Effector memory CD4-positive, alpha-beta T cell (primary cell): ENCODE results near the gene AQP6.

ENCODE experiments used
- DNase-seq, 3 donors: peaks; one replicate each; pipeline ENCODE4 v3.0.0-alpha.2; 2020
- H3K27ac ChIP-seq: 2 replicates; pipeline ENCODE4 v1.7.0; 2013; ENCODE audit warnings: mild to moderate bottlenecking, low read length, moderate library complexity; ENCODE audit not compliant: insufficient read depth, poor library complexity, severe bottlenecking
- H3K27me3 ChIP-seq: replicated peaks from 2 replicates; pipeline ENCODE4 v1.7.0; 2013; ENCODE audit warnings: mild to moderate bottlenecking, low read length; ENCODE audit not compliant: insufficient read depth, control insufficient read depth, poor library complexity, severe bottlenecking
- H3K36me3 ChIP-seq: 2 replicates; pipeline ENCODE4 v1.7.0; 2013; ENCODE audit warnings: mild to moderate bottlenecking, low read length, moderate library complexity; ENCODE audit not compliant: control insufficient read depth, insufficient read depth
- H3K4me1 ChIP-seq: 2 replicates; pipeline ENCODE4 v1.7.0; 2013; ENCODE audit warnings: low read length, mild to moderate bottlenecking; ENCODE audit not compliant: control insufficient read depth, insufficient read depth, poor library complexity, severe bottlenecking
- H3K4me3 ChIP-seq: 2 replicates; pipeline ENCODE4 v1.7.0; 2013; ENCODE audit warnings: low read length, low read depth, mild to moderate bottlenecking; ENCODE audit not compliant: insufficient read depth, poor library complexity, severe bottlenecking
- H3K9me3 ChIP-seq: 2 replicates; pipeline ENCODE4 v1.7.0; 2013; ENCODE audit warnings: mild to moderate bottlenecking, low read length, moderate library complexity; ENCODE audit not compliant: control insufficient read depth
- total RNA-seq, 3 donors: gene quantifications; one replicate each; lab custom pipeline; 2026; lab: John Stamatoyannopoulos, UW

AQP6 gene, protein sequence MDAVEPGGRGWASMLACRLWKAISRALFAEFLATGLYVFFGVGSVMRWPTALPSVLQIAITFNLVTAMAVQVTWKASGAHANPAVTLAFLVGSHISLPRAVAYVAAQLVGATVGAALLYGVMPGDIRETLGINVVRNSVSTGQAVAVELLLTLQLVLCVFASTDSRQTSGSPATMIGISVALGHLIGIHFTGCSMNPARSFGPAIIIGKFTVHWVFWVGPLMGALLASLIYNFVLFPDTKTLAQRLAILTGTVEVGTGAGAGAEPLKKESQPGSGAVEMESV
- 0 to 0.09 (median 0) reads per million in 3 donors for total RNA-seq

DNA sequence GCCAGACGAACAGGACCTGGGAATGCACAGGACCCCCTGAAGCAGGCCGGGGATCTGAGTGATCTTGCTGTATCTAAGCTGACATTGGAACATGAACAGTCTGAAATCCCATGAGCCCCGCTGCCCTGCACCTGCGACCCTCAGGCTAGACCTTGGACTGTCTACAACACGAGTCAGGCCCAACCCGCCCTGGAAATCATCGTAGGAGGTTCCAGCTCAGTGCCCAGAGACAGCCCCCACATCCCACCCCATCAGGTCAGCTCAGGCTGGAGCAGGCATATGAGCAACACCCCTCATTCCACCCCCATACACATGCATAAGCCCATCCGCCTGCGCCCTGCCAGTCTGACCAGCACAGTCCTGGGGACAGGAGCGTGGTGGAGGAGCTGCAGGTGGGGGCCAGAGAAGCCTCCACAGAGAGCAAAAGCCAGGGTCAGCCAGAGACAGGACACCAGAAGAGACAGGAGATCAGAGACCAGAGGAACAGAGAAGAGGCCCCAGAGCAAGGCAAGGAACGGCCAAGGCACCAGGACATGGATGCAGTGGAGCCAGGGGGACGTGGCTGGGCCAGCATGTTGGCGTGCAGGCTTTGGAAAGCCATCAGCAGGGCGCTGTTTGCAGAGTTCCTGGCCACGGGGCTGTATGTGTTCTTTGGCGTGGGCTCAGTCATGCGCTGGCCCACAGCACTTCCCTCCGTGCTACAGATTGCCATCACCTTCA, at the start of gene AQP6:
AQP6 (plus strand) TSS at position 307 of the 720 bp plus-strand sequence; CDS start at position 534, 227 bp downstream.
- DNase-seq = no peak
- Histone ChIP-seq H3K9me3 (no peaks in the 10 kb centered on the region), H3K4me3 (no peak within 1 kb of the TSS), H3K27me3 (peaks cover 2% of the 10 kb centered on the region), H3K4me1 (peaks cover 1% of the 10 kb centered on the region), H3K27ac (no peak within 1 kb of the TSS), H3K36me3 (no peaks in the 10 kb centered on the region)

DNA sequence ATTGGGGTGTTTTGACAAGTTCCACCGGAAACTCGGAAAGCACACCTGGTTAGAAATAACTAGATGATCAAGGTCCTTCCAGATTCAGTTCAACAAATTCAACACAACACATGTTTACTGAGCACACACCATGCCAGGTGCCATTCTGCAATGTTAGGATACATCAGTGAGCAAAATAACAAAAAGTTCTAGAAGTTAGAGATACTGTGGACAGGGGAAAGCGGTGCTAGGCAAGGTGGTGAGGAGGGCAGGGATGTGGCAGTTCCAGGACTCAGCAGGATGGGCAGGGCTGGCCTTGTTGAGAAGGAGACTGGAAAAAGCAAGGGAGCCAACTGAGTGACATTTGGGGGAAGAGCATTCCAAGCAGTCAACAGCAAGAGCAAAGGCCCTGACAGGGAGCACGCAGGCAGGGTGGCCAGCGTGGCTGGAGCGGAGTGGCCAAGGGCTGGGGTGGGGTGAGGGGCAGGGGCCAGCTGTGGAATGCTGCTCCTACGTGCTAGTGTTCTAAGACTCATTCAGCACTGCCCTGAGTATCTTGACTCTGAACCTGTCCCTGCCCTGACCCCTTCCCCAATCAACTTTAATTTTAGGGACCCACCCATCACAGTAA, 49.6 kb upstream of the AQP6 start:
- H3K36me3 ChIP-seq = no peaks in the 10 kb centered on the region
- H3K4me1 ChIP-seq = no peaks in the 10 kb centered on the region
- H3K27ac ChIP-seq = no peak overlapping the region
- no peaks in the 10 kb centered on the region for H3K27me3 ChIP-seq
- H3K9me3 ChIP-seq = no peaks in the 10 kb centered on the region
- no peak overlapping the region for H3K4me3 ChIP-seq
- no peak for DNase-seq

DNA sequence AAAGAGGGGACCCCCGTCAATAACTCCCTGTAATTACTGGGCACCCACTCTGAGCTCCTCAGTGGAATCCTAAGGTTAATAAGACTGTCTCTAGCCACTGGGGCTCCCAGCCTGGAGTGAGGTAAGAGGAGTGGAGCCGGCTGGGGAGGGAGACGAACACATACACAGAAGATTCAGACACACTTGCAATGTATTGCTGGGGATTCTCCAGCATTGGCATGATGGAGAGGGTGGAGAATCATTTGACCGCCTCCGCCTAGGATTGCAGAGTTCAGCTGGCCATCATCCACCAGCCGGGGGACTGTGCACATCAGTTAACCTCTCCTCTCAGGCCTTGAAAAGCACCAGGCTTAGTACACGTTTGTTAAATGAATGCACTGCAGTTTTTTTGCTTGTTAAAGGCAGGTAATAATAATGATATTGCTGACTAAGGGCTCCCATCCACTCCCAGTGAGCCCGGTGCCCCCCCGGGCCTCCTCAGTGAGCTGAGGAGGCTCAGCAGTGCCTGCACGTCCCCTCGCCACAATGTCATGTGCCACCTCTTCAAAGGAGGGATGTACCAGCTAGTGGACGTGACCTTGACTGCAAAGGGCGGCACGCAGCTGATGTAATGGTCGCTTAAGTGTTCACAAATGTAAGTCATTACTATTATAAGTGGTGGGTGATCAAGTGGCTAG, 48.7 kb upstream of the AQP6 start:
- Histone ChIP-seq H3K9me3 (no peaks in the 10 kb centered on the region), H3K4me1 (no peaks in the 10 kb centered on the region), H3K27me3 (no peaks in the 10 kb centered on the region), H3K27ac (no peak overlapping the region), H3K36me3 (no peaks in the 10 kb centered on the region), H3K4me3 (no peak overlapping the region)
- no peak for DNase-seq

DNA sequence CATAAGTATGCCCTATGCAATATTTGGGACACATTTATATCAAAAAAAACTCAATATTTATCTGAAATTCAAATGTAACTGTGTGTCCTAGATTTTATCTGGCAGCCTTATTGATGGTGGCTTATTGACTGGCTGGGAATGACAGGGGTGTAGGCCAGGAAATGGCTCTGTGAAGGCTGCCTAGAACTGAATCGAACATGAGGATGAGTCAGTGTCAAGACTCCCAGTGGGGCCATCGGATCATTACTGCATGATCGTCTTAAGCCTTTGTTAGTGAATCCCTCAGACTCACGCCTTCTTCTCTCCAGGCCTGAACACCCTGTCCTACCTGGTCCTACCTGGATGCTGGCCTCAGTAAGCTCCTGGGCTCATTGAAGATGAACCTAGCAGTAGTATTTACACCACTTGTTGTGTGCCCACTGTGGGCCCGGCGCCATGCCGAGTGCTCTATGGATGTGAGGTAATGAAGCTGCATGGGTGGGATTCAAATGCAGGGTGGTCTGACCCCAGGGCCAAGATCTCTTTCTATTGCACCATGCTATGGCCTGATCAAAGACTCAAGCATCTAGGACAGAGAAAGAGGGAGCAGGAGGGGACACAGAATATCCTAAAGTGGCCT, 48.0 kb upstream of the AQP6 start:
- Histone ChIP-seq H3K9me3 (no peaks in the 10 kb centered on the region), H3K27me3 (no peaks in the 10 kb centered on the region), H3K36me3 (no peaks in the 10 kb centered on the region), H3K4me1 (no peaks in the 10 kb centered on the region), H3K4me3 (no peak overlapping the region), H3K27ac (no peak overlapping the region)
- no peak for DNase-seq

DNA sequence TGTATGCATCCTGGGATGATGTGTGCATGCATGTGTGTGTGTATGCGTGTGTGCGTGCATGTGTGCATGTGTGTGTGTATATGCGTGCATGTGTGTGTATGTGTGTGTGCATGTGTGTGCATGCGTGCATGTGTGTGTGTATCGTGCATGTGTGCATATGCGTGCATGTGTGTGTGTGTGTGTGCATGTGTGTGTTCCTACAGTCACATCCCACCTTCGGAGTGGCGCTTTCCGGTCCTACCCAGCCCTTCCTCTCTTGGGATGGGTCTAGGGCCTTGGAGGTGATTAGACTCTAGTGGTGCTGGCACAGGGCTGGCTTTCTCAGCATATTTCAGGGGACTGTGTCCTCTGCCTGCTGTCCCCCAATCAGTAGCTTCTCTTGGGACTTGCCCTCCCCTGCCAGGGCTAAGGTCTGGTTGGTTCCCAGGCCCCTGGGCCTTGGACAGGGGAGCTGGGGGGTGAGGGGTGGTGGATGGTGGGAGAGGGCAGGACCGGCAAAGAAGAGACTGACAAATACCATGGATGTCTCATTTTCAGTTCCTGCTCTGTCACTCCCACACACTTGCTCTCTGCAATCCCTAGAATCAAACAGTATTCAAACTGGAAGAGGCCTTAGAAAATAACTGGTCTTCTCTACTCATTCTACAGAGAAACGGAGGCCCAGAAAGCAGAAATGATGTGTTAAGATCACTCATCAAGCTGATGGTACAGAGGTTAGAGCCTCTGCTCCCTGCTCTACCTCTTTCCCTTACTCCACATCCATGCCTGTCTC, 47.1 kb upstream of the AQP6 start:
- Histone ChIP-seq H3K9me3 (no peaks in the 10 kb centered on the region), H3K4me1 (no peaks in the 10 kb centered on the region), H3K4me3 (no peak overlapping the region), H3K36me3 (no peaks in the 10 kb centered on the region), H3K27ac (no peak overlapping the region), H3K27me3 (no peaks in the 10 kb centered on the region)
- no peak for DNase-seq

DNA sequence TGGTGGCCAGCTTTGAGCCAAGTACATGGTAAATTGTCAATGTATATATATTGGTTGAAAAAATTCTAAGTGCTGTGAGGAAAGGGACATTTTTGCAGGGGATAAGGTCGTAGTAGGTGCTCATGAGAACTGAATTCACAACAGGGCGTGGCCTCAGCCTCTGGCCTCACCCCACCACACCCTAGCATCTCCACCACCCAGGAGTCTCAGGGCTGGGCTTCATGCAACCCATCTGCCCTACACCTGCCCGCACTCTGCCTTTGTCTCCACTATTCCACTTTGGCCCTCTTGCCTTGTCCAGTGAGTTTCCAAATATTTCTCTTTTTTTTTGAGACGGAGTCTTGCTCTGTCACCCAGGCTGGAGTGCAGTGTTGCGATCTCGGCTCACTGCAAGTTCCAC, 44.3 kb upstream of the AQP6 start:
- Histone ChIP-seq H3K9me3 (no peaks in the 10 kb centered on the region), H3K27ac (no peak overlapping the region), H3K36me3 (no peaks in the 10 kb centered on the region), H3K27me3 (no peaks in the 10 kb centered on the region), H3K4me1 (no peaks in the 10 kb centered on the region), H3K4me3 (no peak overlapping the region)
- DNase-seq = no peak

DNA sequence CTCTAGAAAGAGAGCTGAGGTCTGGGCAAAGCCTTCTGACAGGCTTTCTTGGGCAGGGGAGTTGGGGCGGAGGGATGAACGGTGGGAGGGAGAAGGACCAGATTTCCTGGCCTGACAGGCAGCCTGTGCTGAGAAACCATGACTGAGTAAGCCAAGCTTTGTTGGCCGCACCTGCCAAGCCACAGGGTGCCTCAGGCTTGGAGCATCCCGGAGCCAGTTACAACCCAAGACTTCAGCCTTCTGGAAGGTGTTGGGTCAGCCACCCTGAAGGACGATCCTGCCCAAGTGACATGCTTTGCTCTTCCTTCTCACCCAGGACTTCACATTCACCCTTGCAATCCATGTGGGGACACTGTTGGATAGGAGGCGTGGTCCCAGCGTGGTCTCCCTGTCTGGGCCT, 43.2 kb upstream of the AQP6 start:
- H3K4me3 ChIP-seq = no peak overlapping the region
- H3K36me3 ChIP-seq = no peaks in the 10 kb centered on the region
- no peaks in the 10 kb centered on the region for H3K9me3 ChIP-seq
- no peak for DNase-seq
- H3K27ac ChIP-seq = no peak overlapping the region
- H3K4me1 ChIP-seq = no peaks in the 10 kb centered on the region
- no peaks in the 10 kb centered on the region for H3K27me3 ChIP-seq

DNA sequence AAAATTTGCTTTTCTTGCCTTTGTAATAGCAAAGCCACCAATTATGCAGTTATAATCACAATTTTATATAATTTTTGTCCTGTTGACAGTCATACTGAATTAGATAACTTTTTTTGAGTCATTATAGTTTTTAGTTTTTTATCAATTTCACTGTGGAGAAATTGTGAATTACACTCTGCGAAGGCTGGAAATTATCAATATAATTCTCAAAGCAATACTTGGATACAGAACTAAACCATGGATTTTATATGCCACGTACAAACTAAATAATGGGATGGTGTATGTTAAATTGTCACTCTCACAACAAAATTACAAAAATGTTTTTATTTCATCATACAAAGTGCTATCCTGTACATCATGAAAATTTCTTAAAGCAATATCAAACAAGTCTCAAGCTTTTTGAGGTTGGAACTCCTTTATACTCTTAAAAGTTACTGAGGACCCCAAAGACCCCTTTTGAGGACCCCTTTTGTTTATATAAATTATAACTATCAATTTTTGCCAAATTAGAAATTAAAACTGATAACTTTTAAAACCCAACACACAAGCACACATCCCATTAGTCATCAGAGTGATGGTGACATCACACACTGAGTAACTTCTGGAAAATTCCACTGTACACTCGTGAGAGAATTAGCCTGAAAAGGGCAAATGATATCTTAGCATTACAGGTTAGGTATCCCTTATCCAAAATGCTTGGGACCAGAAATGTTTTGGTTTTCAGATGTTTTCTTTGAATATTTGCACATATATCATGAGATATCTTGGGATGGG, 42.0 kb upstream of the AQP6 start:
- H3K9me3 ChIP-seq = no peaks in the 10 kb centered on the region
- H3K4me3 ChIP-seq = no peak overlapping the region
- H3K36me3 ChIP-seq = no peaks in the 10 kb centered on the region
- no peaks in the 10 kb centered on the region for H3K27me3 ChIP-seq
- DNase-seq = no peak
- H3K27ac ChIP-seq = no peak overlapping the region
- no peaks in the 10 kb centered on the region for H3K4me1 ChIP-seq

DNA sequence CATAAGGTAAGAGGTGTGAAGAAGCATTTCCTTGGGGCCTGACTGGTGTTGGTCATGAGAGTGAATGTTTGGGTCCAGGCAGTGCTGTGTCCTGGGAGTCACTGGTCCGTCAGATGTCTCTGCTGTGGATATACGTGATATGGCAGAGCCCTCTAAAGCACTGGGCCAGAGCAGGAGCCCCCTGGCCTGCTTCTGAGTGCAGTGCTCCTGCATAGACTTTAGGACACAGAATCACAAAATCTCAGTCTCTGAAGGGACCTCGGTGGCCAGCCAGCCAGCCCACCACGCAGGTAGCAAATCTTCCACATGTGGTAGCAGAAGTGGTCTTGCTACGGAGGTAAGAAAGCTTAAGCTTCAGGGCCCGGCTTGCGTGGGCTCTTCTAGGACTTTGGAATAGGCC, 40.7 kb upstream of the AQP6 start:
- Histone ChIP-seq H3K9me3 (no peaks in the 10 kb centered on the region), H3K27ac (no peak overlapping the region), H3K4me1 (no peaks in the 10 kb centered on the region), H3K36me3 (no peaks in the 10 kb centered on the region), H3K27me3 (no peaks in the 10 kb centered on the region), H3K4me3 (no peak overlapping the region)
- DNase-seq = no peak
